GM18870 (cell line): Measurements from ENCODE around the gene IRAK2.

Source experiments
- ATAC-seq: cut with Tn5 transposase; IDR thresholded peaks from one replicate; pipeline ENCODE4 v1.9.1; 2021; ENCODE audit warnings: moderate library complexity; ENCODE audit not compliant: unreplicated experiment

Gene IRAK2

DNA sequence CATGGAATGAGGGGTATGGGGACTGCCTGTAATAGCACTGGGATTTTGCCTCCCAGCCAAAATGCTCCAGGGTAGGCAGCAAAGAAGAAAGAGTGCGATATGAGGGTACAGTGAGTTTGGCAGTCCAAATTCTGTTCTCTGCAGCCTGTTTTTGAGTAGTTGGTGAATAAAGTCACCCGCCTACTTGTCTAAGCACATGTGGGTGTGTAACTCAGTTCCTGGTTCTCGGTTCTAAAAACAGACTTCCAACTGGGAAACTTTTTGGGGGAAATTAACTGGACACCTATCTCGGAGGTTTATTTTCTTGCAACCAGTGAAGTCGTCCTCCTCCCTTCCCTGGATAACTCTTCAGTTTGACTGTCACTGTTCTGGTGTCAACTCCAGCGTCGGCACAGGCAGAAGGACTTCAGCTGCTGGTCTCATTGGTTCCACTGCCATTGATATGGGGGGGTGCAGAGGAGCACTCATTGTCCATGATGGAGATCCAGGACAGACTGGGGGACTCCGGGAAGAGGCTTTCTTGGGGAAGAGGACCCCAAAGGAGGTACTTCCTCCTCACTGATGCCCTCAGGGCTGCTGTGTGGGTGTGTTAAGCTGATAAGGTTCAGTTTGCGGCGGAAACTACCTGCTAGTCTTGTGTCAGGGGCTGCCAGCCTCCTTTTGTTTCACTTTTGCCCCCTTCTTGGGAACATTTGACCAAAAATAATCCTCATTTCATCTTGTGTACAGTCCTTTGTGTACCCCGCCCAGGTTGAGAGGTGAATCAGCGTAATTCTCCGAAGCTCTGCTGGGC, 114.9 kb downstream of the IRAK2 start:
- ATAC-seq: no peak

DNA sequence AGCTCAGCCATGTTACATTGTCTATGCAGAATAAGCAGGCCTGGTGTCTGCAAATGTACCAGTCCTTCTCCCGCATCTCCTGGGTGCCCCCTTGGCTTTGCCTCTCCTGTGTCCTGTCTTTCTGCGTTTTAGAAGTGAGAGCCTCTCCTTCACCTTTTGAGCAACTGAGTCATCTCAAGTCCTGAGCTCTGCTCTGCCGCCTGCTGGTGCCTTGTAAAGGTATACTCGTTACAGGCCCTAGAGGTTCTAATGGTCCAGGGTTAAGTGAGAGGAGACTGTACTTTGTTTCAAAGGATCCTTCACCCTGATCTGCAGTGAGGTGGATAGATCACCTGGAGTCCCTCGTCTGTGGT, 115.4 kb downstream of the IRAK2 start:
- ATAC-seq: no peak

DNA sequence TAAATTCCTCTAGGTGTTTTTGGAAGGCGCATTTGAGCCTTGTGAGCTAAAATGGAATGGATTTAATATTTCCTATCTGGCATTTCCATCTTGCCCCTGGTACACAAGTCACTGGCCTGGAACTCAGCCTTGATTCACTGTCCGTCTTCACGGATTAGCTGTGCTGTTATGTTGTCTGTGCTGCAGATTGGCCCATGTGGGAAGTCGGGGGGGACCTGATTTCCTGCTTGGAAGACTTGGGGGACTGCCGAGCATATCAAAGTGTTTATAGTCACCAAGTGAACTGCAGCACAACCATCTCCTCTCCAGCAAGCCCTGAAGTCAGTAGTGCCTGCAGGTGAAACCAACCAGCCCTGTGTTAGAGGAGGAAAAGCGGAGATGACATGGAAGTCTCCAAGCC, 115.9 kb downstream of the IRAK2 start:
- no peak for ATAC-seq

DNA sequence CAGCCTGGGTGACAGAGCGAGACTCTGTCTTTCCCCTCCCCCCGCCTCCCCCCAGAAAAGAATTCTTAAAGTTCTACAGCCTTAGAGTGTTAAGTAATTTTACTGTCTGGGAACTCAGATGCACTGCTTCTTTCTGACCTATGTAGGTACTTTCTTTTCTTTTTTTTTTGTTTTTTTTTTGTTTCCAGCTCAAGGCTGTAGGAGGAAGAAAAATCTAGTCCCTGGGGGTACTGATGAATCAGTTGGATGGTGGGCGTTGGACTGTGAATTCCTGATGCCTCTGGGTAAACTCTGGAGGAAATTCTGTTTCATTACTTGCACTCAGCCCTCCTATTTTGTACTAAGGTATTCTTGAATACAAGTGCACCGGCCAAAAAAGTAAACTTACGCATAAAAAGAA, 117.2 kb downstream of the IRAK2 start:
- ATAC-seq: no peak

DNA sequence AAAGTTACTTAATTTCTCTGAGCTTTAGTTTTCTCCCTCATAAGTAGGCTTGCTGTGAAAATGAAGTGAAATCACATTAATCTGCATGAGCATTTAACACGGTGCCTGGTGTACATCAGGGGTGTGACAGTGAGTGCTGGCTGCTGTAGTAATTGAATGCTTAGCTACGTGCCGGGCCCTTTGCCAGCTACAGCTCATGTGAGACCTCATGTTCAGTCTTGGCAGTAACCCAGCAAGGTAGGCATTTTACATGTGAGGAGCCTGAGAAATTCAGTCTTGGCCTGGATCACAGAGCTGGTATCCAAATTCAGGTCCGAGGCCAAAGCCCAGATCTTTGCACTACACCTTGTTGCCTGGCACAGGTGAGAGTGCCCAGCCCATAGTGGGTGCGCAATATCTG, 118.9 kb downstream of the IRAK2 start:
- ATAC-seq: no peak

DNA sequence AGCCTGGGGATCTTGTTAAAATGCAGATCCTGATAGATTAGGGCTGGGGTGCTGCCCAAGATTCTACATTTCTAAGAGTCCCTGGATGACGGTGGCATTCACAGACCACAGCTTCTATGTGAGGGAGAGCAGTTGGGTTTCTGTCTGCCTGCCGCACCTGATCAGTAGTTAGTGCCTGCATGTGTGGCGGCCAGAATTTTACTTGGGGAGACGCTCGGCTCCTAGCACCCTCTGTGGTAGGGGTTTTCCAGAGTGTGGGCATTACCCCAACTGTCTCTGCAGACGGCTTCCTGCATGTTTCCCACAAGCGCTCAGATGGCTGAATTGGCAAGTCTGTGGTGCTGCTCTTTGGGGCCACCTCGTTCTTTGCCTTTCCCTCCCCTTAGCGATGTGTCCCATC, 119.8 kb downstream of the IRAK2 start:
- no peak for ATAC-seq

DNA sequence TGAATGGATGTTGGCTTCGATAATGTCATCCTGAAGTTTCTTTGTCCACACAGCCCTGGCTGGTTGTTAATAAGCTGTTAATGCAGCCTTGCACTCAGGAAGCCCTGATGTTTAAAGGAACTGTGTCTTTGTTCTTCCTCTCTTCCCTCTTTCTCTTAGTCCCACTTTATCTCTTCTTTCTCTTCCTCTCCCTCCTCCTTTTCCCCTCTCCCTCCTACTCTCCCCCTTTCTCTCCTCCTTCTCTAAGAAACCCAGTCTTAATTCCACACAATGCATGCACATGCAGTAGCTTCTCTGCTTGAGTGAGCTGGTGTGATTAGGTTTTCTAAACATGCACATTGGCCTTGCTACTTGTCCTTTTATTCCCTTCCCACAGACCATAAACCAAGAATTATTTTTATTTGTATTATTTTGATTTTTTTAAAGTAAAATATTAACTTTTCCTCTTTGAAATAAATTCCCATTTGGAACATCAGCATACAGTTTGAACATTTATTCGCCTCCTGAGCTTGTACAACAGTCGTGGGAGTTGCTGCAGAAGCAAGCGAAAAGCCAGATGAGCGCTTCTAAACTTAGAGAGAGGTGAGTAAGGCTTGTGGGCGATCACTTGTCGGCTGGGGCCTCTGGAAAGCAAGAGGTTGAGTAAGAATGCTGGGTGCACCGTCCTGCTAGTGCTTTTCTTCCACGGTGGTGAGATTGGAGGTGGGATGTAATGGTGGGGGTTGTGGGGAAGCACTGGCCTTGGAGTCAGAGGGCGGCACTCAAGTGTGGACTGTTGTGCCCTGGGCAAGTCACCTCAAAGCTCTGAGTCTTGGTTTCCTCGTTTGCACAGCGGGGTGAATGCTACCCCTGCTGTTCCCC, 120.8 kb downstream of the IRAK2 start:
- ATAC-seq: no peak

DNA sequence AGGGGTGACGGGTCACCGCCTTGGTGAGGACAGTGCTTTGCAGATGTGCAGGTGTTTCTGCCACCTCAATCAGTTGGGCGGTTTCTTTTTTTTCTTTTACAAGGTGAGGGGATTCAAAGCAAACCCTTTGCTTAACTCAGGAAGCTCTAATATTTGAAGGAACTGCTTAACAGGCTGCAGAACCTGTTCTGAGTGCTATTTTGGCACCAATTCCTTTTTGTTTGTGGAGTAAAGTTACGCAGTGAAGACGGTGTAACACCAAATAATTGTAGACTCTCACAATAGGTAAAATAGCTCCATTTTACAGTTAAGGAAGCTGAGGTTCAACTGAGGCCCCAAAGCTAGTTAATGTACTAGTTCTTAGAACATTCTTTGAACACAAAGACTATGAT, 121.4 kb downstream of the IRAK2 start:
- no peak for ATAC-seq

DNA sequence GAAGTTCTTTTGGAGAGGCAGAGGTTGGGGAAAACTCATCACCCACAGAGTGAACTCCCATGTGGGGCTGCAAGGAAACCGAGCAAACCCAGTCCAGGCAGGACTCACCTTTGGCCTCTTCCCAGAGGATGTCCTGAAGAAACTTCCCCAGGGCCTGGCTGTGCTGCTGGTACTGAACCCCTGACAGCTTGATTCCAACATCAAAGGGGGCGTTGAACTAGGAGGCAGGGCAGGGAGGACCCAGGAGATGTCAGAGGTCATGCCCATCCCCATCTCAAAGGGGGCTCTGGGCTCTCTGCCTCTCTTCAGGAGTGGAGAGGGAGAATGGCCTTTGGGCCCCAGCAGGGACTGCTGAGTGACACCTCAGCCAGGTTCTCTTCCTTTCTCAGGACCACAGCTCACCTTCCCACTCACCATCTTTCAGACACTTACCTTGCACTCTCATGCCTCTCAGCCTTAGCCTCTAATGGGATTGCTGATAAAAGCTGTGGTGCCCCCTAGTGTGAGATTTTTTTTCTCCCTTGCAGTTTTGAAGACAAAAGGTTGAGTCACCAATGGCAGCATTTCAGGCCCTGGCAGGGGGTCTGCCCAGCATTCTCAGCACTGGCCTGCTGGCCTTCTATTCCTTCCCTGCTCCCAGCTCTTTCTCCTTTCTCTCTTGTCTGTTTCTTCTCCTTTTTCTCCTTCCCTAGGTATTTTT, 122.0 kb downstream of the IRAK2 start:
- ATAC-seq: no peak

DNA sequence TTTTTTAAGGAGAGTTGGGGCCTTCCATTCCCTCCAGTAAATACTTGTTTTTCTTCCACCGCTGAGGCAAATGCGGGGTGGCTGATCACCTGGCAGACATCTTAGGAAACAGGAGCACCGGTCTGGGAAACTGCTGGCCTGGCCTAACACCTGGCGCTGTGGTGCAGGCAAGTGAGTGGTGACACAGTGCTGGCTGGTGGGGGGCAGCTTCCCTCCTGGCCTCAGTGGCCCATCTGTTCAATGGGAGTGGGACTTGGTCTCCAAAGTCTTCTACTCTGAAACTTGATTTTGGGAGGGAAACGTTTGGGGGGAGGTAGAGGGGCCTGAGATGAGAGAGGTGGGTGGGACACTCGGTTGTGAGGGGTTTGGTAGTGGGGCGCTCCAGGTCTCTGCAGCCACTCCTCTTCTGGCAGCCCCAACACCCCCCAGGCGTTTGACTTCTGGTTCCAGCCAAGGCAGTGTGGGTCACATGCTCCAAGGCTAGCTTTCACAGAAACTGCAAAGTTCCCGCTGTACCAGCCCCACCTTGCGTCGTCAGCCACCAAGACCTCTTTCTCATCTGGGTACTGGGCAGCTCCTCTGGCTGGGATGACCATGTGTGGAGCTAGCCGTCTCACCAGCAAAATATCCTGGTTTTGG, 123.3 kb downstream of the IRAK2 start:
- ATAC-seq: no peak

DNA sequence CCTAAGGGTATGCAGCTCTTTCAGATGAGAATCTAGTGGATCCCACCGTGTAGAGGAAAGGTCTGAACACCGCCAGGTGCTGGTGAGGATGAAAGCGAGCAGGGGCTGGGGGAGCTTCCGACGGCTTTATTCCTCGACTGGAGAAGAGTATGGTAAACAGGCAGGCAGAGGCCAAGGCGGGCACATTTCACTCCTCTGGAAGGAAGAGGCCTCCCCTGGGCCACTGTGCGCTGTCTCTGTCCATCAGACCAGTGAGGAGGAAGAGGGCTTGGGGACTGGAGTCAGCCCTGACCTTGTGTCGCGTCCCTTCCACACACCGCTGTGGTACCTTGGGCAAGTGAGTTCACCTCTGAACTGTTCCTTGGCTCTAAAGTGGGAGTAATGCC, 123.8 kb downstream of the IRAK2 start:
- no peak for ATAC-seq

DNA sequence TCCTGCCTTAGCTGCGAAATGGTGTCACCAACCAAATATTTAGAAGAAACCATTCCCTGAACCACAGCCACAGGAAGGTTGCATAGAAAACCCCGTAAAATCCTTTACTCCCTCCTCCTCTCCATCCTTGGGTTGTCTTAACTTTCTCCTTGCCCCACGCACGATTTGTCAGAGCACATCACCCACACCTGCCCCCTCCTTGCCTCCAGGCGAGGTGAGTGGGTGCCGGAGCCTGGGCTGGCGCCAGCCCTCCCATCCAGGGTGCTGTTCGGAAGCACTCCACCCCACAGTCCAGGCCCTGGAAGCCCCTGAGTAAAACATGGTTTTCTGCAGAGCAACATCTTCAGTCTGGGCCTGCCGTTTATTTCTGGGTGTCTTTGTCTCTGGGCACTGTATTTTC, 124.4 kb downstream of the IRAK2 start:
- no peak for ATAC-seq

DNA sequence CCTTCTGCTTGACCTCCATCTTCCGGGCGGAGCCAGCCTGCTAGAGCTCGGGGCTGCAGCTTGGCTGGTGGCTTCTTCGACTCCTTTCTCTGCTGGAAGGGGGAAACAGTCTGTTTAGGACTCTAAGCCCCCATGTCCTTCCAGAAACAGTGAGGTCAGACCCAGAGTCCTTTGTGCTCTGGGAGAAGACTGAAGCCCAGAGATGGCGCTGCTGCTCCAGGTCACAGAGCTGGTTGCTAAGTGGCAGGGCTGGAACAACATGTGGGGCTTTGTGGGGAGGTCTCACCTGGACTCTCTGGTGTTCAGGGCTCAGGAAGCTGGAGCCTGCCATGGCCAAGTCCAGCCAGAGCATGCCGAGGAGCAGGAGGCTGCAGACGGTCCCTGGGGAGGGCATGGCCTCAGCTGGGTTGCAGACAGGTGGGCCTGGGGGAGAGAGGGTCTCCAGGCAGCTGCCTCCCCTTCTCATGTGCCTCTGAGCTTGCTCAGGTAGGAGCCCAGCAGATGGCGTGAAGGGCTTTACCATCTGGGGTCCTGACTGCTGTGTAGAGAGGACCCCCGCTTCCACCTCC, 125.2 kb downstream of the IRAK2 start:
- ATAC-seq: no peak

DNA sequence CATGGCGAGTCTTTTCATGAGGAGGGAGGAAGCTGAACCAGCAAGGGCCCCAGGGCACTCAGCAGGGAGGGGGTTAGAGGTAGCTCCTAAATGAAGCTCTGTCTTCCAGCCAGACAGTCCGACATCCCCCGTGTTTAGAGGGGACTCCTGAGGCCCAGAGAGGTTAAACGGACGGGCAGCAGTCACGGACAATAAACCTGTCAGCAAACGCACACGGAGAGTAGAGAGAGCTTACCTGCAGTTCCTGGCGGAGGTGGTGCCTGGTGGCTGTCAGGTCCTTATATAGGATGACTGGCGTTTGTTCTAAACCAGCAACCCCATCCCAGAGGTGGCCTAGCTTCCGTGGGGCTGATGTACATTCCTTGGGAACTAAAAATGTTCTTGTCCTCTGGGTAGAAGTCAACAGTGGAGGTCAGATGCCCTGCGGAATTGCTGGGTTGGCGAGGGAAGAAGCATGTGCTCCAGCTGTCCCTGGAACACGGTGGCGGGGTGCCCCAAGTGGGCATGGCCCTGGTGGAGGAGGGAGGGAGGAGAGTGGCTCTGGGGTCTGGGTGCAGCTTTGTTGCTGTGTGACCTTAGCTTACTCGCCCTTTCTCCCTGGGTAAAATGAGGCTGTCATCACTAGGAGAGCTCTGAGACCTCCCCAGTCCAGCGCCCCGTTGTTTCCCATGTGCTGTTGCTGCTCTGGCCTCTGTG, 125.9 kb downstream of the IRAK2 start:
- ATAC-seq: no peak

DNA sequence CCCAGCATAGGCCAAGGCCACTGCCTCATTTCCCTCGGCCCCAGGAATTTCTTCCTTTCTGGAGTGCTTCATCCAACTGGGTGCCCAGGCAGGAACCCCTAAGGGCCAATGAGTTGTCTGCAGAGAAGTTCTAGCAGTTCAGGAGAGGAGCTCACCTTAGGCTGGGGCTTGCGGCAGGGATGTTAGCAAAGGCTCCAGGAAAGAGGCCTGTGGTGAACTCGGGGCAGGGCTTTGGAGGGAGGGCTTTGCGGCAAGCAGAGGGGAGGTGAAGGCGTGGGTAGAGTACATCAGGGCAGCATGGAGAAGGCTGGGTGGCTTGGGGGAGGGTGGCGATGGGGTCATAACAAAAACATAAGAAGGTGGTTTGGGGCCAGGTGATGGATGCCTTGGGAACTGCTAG, 126.9 kb downstream of the IRAK2 start:
- ATAC-seq: no peak

DNA sequence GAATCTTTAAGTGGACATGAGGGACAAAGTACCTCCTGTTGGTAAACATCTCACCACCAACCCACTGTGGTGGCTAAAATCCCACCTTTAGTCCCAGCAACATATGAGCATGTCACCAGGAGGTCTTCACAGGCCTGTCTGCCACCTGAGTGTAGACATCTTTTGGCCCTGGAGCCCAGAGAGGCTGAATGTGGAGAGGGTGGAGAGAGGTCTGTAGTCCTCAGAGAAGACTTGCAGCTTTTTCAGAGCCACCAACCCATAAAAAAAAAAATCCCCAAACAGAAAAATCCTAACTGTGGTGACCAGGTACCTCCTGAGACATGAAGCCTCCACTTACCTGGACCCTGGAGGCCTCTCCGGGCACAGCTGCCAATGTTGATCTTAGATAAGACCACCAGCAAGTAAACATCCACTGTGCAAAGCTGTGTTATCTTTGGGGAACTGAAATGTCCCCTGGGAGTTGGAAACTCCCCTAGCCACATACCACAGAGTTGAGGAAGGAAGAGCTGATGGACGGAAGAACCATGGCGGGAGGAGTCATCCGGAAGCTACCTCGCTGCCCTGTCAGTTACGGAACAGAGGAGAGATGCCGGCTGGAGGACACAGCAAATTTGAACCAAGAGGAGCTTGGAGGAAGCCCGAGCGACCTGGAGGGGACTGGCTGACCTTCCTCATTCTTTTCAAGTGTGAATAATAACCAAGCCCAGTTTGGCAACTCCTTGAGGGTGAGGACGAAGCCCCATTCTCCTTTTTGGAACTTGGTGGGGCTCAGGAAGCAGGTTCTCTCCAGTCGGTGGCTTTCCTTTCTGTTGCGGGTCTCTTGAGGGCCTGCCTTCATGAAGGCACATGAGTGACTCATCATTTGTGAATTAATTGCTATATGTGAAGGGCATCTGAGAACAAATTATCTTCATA, 128.0 kb downstream of the IRAK2 start, which contains the start of gene GHRL:
Gene GHRL, minus strand, starts transcription at position 443 of the 915 bp plus-strand sequence. CDS start 2,767 bp downstream, outside the sequence.
- no peak for ATAC-seq
